Measurements from ENCODE around the gene PTPRG. TPM values are rescaled to one million over a fixed set of nuclear protein-coding genes. Genes with fewer than 3 reads are reported as not detected.

The PTPRG gene
- total and polyA plus RNA-seq, 2 experiments from 2014 or later, result 15.2 to 45.7 TPM

- peak overlapping the region; percentile 16 for H3K27ac ChIP-seq
- H3K4me3 ChIP-seq, result no peak overlapping the region
- DNase-seq (ENCODE audit: low read depth in 1 of 2, low spot score in 1 of 2), result no peak
- H3K27me3 ChIP-seq, result no peaks in the 10 kb centered on the region
- H3K4me1 ChIP-seq (ENCODE audit: low read depth), result peaks cover 32% of the 10 kb centered on the region
- no peaks in the 10 kb centered on the region for H3K36me3 ChIP-seq
- TF ChIP-seq, protein P1, sequence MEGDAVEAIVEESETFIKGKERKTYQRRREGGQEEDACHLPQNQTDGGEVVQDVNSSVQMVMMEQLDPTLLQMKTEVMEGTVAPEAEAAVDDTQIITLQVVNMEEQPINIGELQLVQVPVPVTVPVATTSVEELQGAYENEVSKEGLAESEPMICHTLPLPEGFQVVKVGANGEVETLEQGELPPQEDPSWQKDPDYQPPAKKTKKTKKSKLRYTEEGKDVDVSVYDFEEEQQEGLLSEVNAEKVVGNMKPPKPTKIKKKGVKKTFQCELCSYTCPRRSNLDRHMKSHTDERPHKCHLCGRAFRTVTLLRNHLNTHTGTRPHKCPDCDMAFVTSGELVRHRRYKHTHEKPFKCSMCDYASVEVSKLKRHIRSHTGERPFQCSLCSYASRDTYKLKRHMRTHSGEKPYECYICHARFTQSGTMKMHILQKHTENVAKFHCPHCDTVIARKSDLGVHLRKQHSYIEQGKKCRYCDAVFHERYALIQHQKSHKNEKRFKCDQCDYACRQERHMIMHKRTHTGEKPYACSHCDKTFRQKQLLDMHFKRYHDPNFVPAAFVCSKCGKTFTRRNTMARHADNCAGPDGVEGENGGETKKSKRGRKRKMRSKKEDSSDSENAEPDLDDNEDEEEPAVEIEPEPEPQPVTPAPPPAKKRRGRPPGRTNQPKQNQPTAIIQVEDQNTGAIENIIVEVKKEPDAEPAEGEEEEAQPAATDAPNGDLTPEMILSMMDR (IDR thresholded peaks at IDR 0.05; ENCODE audit: low read depth, low read length), result no peak
- no peaks in the 10 kb centered on the region for H3K9me3 ChIP-seq (ENCODE audit: low read depth)
Measured at GRCh38 chr3:61890586-61890985, 329.2 kb downstream of the PTPRG start.

GRCh38 chr3:61892891-61893290 lies 331.5 kb downstream of the PTPRG start:
- TF ChIP-seq, protein P1 (IDR thresholded peaks at IDR 0.05; ENCODE audit: low read depth, low read length), result no peak
- Histone ChIP-seq H3K27me3 (no peaks in the 10 kb centered on the region), H3K9me3 (ENCODE audit: low read depth) (no peaks in the 10 kb centered on the region), H3K4me3 (no peak overlapping the region), H3K27ac (no peak overlapping the region), H3K4me1 (ENCODE audit: low read depth) (peaks cover 33% of the 10 kb centered on the region), H3K36me3 (no peaks in the 10 kb centered on the region)
- no peak for DNase-seq (ENCODE audit: low read depth in 1 of 2, low spot score in 1 of 2)

GRCh38 chr3:61893840-61894566 lies 332.6 kb downstream of the PTPRG start:
- Histone ChIP-seq H3K4me1 (ENCODE audit: low read depth) (peaks cover 33% of the 10 kb centered on the region), H3K4me3 (no peak overlapping the region), H3K27me3 (no peaks in the 10 kb centered on the region), H3K36me3 (no peaks in the 10 kb centered on the region), H3K9me3 (ENCODE audit: low read depth) (no peaks in the 10 kb centered on the region), H3K27ac (peak overlapping the region; percentile 41)
- TF ChIP-seq, protein P1 (IDR thresholded peaks at IDR 0.05; ENCODE audit: low read depth, low read length), result no peak
- no peak for DNase-seq (ENCODE audit: low read depth in 1 of 2, low spot score in 1 of 2)

- TF ChIP-seq, protein P1 (IDR thresholded peaks at IDR 0.05; ENCODE audit: low read depth, low read length), result no peak
- H3K4me1 ChIP-seq (ENCODE audit: low read depth), result peaks cover 33% of the 10 kb centered on the region
- DNase-seq (ENCODE audit: low read depth in 1 of 2, low spot score in 1 of 2), result peak; percentile 28 to 84
- no peaks in the 10 kb centered on the region for H3K9me3 ChIP-seq (ENCODE audit: low read depth)
- no peaks in the 10 kb centered on the region for H3K36me3 ChIP-seq
- H3K27ac ChIP-seq, result peak overlapping the region; percentile 5
- H3K4me3 ChIP-seq, result no peak overlapping the region
- no peaks in the 10 kb centered on the region for H3K27me3 ChIP-seq
Measured at GRCh38 chr3:61894988-61895935, 333.9 kb downstream of the PTPRG start.

GRCh38 chr3:61896251-61896650 lies 334.9 kb downstream of the PTPRG start:
- H3K4me3 ChIP-seq, result no peak overlapping the region
- H3K9me3 ChIP-seq (ENCODE audit: low read depth), result no peaks in the 10 kb centered on the region
- H3K36me3 ChIP-seq, result no peaks in the 10 kb centered on the region
- peaks cover 29% of the 10 kb centered on the region for H3K4me1 ChIP-seq (ENCODE audit: low read depth)
- no peak for DNase-seq (ENCODE audit: low read depth in 1 of 2, low spot score in 1 of 2)
- no peaks in the 10 kb centered on the region for H3K27me3 ChIP-seq
- TF ChIP-seq, protein P1 (IDR thresholded peaks at IDR 0.05; ENCODE audit: low read depth, low read length), result no peak
- H3K27ac ChIP-seq, result no peak overlapping the region
